ENCODE data around the gene HOXA6.

HOXA6 gene

GRCh38 chr7:27101957-27102580, 45.5 kb downstream of the HOXA6 start:
- no peak overlapping the region for H3K4me3 ChIP-seq (ENCODE audit: low read depth, low read length)
- no peak for DNase-seq (ENCODE audit: low read depth)
- TF ChIP-seq, protein P1, sequence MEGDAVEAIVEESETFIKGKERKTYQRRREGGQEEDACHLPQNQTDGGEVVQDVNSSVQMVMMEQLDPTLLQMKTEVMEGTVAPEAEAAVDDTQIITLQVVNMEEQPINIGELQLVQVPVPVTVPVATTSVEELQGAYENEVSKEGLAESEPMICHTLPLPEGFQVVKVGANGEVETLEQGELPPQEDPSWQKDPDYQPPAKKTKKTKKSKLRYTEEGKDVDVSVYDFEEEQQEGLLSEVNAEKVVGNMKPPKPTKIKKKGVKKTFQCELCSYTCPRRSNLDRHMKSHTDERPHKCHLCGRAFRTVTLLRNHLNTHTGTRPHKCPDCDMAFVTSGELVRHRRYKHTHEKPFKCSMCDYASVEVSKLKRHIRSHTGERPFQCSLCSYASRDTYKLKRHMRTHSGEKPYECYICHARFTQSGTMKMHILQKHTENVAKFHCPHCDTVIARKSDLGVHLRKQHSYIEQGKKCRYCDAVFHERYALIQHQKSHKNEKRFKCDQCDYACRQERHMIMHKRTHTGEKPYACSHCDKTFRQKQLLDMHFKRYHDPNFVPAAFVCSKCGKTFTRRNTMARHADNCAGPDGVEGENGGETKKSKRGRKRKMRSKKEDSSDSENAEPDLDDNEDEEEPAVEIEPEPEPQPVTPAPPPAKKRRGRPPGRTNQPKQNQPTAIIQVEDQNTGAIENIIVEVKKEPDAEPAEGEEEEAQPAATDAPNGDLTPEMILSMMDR (IDR thresholded peaks at IDR 0.05; ENCODE audit: insufficient read depth, low read depth, low read length, missing control alignments): no peak

DNA sequence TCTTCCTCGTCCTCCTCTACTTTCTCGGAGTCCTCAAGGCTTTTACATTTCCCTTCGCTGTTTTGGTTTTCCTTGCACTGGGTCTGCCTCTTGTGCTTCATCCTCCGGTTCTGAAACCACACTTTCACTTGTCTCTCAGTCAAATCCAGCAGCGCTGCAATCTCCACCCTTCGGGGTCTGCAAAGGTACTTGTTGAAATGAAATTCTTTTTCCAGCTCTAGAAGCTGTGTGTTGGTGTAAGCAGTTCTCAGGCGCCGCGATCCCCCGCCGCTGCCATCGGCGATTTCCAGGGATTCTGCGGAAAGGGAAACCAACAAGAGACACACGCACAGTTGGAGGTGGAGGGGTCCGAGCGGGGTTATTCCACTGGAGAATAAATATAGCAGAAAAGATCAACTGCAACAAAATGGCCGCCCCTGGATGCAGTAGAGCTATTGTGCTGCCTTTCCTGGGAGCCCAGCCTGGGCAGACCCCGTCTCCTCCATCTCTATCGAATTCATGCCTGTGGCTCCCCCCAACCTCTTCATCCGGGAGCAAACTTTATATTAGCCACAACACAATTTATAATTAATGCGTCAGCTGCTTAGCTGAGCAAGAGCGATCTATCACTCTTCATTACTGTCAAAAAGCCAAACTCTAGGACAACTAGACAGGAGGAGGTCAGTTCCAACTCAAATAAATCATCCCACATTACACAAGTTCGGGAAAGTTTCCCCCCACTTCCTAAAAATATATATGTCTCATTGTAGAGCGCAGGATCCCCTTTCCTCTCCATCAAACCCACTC, 46.2 kb downstream of the HOXA6 start:
- H3K4me3 ChIP-seq (ENCODE audit: low read depth, low read length): no peak overlapping the region
- DNase-seq (ENCODE audit: low read depth): no peak
- TF ChIP-seq, protein P1 (IDR thresholded peaks at IDR 0.05; ENCODE audit: insufficient read depth, low read depth, low read length, missing control alignments): no peak

DNA sequence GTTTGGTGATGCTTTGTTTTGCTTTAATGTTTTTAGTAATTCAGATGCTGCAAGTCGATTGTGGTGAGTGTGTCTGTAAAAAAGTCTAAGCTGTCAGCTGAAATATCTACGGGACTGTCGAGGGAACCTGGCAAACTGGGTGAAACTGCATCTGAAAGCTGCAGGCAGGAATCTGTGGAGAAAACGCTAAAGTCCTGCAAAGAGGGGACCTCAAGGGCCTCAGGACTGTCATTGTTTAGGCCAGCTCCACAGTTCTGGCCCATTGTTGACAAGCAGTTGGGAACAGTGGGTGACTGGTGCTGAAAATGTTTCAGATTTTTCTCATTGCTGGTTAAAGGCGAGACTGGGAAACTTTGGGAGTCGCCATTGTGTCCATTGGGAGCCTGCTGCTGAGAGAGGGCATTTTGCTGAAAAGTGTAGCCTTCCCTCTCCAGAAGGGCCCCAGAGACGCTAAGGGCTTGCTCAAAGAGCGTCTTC, 46.8 kb downstream of the HOXA6 start:
- TF ChIP-seq, protein P1 (IDR thresholded peaks at IDR 0.05; ENCODE audit: insufficient read depth, low read depth, low read length, missing control alignments): no peak
- no peak overlapping the region for H3K4me3 ChIP-seq (ENCODE audit: low read depth, low read length)
- no peak for DNase-seq (ENCODE audit: low read depth)

DNA sequence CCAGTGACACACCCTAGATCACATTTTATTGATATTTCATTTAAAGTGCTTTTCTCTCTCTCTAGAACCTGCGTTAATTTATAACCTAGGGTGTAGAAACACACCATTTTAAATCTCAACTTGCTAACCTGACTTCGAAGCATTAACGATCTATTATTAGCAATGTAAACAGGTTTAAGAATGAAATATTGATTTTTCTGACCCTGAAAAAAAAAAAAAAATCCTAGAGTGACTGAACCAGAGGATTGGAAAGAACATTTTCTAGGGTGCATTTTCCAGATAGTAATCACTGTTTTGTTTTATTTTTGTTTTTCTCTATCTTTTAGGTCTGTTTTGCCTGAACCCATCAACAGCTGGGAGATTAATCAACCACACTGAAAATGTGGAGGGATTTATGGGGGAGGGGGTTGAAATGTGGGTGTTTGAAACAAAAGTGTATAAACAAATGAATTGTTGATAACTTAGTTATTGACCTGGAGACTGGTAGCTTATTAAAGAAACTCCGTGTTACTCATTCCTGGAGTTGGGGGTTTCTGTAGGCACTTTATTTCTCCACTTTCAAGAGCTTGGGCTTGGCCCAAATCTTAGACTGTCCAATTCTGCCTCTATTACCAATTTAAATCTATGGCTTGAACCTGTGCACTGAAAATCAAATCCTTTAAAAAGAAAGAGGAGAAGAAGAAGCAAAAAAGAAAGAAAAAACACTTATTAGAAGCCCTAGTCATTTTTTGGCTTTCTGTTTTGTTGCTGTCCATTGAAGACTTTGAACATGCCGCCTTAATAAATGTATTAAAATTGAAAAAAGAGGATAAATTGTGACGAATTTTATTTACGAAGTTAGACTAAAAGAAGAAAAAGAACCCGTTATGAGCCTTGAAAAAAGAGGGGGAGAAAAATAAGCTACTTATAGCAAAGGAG, 47.9 kb downstream of the HOXA6 start:
- H3K4me3 ChIP-seq (ENCODE audit: low read depth, low read length): no peak overlapping the region
- TF ChIP-seq, protein P1 (IDR thresholded peaks at IDR 0.05; ENCODE audit: insufficient read depth, low read depth, low read length, missing control alignments): no peak
- no peak for DNase-seq (ENCODE audit: low read depth)

DNA sequence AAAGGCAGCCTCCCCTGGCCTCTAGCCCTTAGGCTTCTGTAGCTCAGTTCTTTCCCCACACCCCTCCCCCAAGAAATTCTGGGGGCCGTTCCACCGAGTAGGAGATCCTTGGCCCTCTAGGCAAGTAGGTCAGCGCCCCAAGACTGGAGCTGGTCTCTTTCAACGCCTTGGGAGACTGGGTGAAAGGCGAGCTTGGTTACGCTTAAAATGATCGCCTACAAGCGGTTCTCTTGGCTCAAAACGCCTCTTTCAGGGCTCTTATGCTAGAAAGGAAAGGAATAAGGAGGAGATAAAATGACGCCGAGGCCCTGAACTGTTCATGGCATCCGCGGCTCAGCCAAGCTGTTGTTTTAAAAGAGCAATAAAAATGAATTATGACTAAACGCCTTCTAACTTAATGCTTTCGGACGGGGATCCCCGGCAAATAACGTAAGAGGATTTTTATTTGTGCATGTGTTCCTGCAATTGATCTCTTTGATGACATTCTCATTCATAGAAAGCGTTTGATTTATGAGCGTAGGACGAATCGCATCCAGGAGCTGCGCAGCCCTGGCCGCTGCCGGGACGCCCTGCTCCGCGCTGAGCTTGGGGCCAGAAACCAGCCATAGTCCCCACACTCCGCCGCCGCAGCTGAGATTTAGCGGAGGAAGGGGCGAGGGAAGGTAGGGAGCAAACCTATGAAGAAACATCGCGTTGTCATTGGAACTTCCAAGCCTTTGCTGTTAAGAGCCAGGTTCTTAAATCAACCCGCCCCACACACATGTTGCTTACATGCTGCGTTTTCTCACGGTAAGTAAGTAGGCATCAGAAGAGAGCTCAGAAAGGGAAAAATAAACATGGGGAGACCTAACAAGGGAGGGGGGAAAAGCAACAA, 48.8 kb downstream of the HOXA6 start:
- H3K4me3 ChIP-seq (ENCODE audit: low read depth, low read length): no peak overlapping the region

More for the DNA sequence above, 48.8 kb downstream of the HOXA6 start:
- TF ChIP-seq, protein P1 (IDR thresholded peaks at IDR 0.05; ENCODE audit: insufficient read depth, low read depth, low read length, missing control alignments): no peak
- DNase-seq (ENCODE audit: low read depth): no peak

Data from GM12865 (cell line).